OCI-M2 (cell line): Measurements from ENCODE around the gene BTBD16.
A peak's percentile ranks its signal among the peaks of the same experiment; 100 is the strongest.

Experiments used
- DNase-seq: peaks from one replicate; lab custom pipeline; 2025; ENCODE audit not compliant: unreplicated experiment; lab: John Stamatoyannopoulos, UW

BTBD16 gene

DNA sequence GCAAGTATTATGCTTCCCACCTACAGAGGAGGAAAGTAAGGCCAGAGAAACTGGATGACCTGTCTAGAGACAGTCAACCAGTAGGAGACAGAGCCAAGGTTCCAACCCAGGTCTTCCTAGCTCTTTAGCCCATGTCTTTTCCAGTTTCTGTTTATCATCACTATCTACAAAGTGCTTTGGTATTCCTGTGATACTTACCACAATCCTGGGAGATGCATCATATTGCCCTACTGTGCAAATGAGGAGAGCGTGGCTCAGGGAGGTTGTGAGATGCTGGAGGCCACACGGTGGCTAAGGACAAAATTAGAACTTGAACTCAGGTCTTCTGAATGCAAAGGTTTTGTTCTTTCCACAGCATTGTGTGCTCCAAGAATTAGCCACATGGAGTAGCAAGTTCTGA, 92.2 kb downstream of the BTBD16 start:
- no peak for DNase-seq

DNA sequence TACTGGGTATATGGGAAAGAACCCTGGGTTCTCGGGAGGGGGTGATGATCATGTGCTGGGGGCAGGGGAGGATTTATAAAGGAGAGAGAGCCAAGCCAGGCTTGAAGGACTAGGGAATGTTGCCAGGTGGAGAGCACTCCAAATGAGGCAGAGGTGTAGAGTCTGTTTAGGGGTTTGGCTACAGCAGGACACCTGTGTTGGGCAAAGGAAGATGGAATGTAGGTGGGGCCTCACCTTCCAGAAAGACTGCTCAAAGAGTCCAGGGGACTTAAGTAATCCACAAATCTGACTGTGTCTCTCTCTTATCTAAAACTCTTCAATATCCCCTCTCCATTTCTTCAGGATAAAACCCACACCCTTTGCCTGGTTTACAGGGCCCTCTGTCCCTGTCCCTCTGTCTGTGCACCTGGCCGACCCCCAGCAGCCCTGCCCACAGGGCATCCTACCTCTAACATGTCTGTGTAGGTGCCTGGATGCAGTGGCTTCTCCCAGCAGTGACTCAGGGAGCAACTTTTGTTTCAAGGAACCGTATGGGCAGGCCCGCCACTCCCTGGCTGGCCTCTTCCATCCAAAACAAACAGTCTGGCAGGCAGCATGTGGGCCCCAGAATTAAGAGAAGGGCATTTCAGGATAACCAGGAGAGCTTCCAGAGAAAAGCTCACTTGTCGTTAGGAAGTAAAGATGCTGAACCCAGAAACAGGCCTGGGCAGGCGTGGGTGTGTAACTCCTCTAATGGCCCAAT, 92.8 kb downstream of the BTBD16 start:
- DNase-seq = no peak

- no peak for DNase-seq
Measured at GRCh38 chr10:122368502-122369254, 97.6 kb downstream of the BTBD16 start.

DNA sequence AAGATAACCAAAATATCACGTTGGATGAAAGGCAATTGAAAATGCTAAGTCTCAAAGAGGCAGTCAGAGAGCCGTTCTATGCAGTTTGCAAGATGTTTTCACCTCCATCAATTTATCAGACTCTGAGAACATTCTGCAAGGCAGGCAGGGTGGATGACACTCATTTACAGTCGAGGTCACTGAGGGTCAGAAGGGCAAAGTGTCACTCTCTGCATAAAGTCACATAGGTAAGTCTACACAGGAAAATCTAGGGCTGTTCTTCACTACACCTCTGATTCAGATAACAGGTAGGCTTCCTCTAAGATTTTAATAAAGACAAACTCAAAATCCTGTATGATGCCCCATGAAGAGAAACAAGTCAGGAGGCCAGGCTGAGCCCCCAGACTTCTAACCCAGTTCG, 102.0 kb downstream of the BTBD16 start:
- no peak for DNase-seq

DNA sequence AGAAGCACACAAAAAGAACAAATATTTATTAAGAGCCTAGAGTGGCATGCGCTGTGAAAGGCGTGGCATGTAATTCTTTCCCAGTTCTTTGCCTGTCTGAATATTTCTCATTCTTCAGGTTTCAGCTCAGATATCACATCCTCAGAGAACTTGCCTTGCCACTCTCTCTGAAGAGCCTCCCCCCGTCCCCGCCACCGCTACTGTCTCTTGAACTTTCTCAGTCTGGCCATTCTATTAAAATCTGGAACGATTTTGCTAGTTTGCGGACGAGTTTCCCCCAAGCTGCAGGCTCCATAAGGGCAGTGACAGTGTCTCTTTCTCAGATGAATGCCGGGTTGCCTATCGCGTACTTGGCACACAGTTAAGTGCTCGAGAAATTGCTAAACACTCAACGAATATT, 102.6 kb downstream of the BTBD16 start:
- DNase-seq = no peak

DNA sequence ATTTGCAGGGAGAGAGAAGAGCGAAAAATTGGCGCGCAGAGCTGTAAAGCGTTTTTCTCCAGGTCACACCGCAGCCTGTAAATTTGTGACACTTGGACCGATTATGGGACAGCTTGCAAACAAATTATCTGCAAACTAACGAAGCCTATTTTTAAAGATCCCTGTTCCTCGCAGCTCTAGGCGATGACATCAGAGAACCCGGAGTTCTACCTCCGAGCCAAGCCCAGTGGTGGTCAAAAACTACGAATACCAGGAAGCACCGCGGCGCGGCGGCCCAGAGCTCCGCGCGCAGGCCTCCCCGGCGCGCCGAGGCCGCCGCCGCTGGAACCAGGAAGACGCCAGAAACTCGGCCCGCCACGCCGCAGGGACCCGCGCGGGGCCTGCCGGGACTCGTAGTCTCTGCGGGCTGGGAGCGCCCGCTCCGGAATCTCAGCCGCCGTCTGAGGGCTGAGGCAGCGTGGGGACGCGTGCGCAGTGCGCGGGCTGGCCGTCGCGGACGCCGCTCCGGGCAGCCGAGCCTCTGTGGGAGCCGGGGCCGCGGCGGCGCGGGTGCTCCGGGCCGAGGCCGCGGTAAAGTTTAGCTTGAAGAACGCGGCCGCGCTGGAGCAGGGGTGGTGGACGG, 103.3 kb downstream of the BTBD16 start, which contains the start of gene PLEKHA1:
Gene PLEKHA1, plus strand, starts transcription at position 472 of the 622 bp plus-strand sequence. CDS start 18,493 bp downstream, outside the sequence.
- DNase-seq = peak; percentile 55

DNA sequence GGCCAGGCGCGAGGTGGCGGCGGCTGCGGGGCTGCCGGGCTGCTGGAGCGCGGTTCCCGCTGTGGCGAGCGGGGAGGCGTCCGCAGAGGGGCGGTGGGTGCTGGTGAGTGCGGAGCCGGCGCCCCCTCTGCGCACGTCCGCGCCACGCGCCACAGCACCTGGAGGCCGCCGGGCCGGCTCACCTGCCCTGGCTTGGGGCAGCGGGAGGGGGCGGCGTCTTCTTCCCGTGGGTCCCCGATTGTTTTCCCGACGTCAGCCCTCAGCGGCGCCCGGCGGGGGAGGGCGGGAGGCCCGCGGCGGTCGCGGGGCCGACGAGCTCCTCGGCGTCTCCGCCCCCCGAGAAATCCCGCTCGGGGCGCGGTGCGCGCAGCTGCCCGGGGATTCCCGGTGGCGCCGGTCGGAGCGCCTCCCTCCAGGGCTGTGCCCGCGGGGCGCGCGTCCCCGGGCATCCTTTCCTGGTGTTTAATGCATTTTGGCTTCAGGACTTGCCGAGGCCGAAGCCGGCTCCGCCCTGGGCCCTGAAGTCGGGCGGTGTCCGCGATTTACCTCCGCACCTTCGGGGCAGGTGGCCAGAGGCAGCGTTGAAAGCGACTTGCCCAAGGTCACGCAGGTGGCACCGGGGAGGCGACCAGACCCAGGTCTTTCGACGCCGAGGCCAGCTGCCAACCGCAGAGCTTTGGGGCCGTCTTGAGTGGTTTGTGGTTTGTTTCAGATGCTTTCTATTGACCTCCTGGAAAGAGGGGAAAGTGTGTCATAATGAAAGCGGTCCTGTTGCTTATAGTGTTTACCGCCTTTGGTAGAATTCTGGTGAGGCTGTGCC, 104.0 kb downstream of the BTBD16 start:
- no peak for DNase-seq

- DNase-seq = no peak
Measured at GRCh38 chr10:122375679-122376160, 104.6 kb downstream of the BTBD16 start.

DNA sequence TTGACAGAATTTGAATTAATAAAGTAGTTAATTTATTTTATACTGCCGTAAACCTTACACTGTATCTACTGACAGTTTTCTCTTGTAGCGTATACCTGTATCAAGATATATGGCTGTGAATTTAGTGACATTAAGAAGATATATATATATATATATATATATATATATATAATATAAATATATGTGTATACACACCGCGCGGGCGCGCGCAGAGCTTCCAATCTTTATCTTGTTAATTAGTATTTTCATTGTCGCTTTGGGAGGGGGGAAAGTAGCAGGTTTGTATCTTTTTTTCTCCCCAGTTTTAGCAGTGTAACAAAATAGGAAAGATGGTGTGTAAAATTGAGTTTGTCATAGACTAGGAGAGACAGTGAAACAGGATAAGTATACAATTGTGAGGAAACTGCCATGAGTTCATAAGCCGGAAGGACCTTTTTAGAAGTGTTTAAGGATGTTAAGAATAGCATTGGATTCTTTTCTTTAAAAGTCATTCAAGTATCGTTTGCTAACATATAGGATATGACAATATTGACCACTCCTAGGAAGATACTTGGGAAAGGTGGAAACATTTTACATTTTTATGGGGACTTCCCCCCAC, 105.4 kb downstream of the BTBD16 start:
- no peak for DNase-seq

DNA sequence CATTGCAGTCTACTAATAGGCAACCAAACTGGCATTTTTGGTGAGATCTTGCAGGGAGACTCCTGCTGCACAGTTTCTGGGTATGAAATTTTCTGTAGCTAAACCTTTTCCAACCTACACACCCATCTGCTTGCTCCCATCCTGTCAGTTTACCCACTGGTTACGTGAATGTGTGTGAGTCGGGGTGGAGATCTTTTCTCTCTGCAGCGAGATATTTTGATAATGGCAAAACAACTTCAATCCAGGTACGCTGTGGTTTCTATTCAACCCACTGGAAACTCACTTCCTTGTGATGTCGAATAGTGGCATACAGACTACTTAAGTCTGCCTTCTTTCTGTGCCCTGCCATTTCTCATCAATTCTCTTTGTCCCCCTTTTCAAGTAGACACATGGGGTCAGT, 107.9 kb downstream of the BTBD16 start:
- no peak for DNase-seq

DNA sequence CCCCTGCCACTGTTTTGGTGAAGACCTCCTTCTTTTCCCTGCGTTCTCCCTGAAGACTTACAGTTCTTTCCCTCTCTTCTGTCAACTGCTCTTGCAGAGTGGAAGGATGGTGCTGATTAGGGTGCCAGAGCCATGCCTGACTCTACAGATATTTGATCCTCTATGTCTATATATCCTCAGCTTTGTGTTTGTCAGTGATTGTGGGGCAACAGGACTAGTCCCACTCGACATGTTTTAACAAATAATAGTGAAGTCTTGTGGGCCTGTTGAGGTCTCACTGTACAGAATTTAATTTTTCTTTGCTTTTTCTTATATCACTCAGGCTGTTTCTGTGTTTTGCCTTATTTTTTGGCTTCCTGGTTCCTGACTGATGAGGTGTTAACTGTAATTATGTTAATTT, 108.4 kb downstream of the BTBD16 start:
- DNase-seq = no peak

- DNase-seq = no peak
Measured at GRCh38 chr10:122380703-122381102, 109.6 kb downstream of the BTBD16 start.

- no peak for DNase-seq
Measured at GRCh38 chr10:122381680-122382079, 110.6 kb downstream of the BTBD16 start.

DNA sequence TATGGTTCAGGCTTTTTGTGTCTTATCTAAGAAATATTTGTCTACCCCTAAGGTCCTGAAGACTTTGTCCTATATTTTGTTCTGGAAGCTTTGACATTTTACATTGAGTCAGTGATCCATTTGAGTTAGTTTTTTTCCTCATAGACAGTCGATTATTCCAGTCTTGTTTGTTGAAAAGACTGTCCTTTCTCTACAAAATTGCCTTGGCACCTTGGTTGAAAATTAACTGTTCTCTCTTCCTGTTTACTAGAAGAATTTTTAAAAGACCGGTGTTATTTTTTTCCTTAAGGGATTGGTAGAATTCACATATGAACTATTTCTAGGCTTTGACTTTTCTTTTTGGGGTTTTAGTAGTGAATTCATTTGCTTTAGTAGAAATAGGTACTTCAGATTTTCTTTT, 115.4 kb downstream of the BTBD16 start:
- DNase-seq = no peak

GRCh38 chr10:122387572-122387971, 116.5 kb downstream of the BTBD16 start:
- no peak for DNase-seq
